A172 (cell line): ENCODE measurements around the gene PSMD6. TPM values are rescaled to one million over a fixed set of nuclear protein-coding genes. Genes with fewer than 3 reads are reported as not detected.

Experiments
- DNase-seq: peaks from one replicate; pipeline ENCODE4 v3.0.0-alpha.2; 2015; ENCODE audit warnings: low spot score
- total RNA-seq: library from RNA; depleted of rRNA; stranded (reverse); fragments of >200 nt; shearing (Covaris generic); gene quantifications from 2 replicates; pipeline ENCODE4 v1.2.3, GENCODE V29; 2014

The PSMD6 gene
- total RNA-seq, 1 experiment from 2014 or later, result 176 TPM

DNA sequence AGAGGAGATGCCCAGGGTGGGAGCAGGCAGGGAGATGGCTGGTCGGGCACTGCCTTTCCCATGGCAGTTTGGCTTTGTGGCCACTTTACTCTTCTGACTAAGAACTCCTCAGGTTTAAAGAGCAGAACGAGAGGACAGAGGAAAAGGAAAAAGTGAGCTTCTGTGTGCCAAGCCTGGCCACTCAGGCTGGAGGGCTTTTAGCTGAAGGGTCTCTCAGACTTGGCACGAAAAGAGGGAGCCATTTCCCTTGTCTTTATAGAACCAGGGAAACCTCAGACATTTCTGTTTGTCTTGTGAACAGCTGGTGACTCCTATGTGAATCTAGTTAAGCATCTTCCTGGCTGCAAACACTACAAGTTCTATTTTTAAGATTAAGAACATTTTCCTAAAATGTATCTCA lies 23.3 kb upstream of the PSMD6 start:
- DNase-seq, result no peak

DNA sequence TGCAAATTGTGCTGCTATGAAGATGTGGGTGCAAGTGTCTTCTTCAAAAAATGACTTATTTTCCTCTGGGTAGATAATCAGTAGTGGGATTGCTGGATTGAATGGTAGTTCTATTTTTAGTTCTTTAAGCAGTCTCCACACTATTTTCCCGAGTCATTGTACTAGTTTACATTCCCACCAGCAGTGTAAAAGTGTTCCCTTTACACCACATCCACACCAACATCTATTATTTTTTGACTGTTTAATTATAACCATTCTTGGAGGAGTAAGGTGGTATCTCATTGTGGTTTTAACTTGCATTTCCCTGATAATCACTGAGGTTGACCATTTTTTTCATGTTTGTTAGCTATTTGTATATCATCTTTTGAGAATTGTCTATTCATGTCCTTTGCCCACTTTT lies 19.7 kb upstream of the PSMD6 start:
- DNase-seq, result no peak

DNA sequence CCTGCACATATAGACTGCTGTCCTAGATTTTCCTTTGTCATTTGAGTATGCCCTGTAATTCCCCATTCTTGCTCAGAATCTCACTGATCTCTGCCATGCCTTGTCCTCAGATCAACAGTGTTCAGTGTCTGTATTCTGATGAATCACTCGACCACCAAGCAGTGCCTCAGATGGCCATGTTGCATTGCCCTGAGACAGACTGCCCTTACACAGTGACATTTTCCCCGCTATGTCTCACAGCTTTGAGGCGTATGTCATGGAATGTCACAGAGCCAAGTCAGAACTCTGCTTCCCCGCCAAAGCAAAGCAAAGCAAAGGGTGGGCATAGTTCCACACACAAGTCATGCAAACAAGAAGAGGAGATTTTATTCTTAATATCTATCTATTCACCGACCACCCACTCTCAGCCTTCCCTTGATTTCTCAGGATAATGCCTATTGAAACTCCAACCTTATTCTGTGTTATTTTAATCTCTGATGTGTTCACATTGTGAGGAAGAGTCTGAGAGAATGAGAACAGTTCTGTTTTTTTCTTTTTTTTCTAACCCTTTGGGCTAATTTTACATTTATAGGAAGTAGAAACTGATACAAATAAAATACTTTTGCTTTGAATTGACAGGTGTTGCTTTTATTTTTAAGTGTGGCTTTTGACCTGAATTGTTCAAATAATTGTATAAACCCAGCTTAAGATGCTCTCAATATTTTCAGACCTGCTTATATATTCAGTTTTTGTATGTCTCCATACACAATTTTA lies 16.9 kb upstream of the PSMD6 start:
- no peak for DNase-seq

DNA sequence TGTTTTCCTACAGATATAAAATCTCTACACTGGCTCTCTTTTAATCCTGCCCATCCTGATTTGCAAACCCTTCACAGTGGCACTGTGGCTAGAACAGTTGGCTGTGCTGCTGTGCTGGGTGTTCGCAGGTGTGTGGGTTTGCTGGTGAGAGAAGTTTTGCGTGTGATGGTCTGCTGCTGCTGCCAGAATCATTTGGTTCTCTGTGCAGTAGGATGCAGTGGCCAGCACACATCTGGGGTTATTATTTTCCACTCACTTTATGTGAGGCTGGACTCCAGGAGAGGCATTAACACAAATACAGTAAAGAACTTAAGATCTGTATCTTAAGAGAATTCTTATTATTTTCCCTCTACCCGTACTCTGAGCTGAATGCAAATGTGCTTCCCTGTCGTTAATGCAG lies 16.0 kb upstream of the PSMD6 start:
- DNase-seq, result no peak

GRCh38 chr3:64038253-64038767 lies 15.0 kb upstream of the PSMD6 start:
- DNase-seq, result no peak

DNA sequence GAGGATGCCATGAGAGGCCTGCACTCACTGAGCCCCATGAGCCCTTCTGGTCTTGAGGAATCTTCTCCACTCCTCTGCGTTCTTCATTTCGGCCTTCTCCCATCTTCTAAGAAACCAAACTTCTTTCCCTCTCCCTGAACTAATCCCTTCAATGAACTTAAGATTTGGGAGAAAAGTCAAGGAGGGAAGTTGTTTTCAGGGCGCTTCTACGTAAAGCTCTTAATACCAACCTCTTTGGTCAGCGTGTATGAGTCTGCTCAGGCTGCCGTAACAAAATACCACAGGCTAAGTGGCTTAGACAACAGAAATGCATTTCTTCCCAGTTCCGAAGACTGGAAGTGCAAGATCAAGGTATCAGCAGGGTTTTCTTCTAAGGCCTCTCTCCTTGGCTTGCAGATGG lies 13.8 kb upstream of the PSMD6 start:
- no peak for DNase-seq

- DNase-seq, result no peak
These were observed 9.8 kb upstream of the PSMD6 start for GRCh38 chr3:64033069-64033468.

GRCh38 chr3:64031540-64032508 lies 8.5 kb upstream of the PSMD6 start:
- DNase-seq, result no peak

DNA sequence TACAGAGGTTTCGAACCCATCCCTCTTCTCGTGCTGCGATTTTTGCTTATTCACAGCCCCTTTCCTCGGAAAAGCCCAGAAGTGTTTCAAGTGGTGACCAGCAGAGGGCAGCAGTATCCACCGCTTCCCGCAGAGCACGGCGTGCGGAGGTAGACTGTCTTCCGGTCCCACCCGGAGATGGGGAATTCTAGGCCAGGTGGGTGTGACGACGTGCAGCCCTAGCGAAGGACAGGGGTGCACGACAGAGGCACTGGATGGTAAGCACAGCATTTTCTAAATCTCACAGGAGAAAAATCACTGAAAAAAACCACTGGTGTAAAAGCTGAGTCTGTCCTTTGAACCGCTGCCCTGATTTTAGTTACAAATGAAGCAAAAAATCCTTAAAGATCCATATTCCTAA lies 7.4 kb upstream of the PSMD6 start:
- DNase-seq, result peak; percentile 67

GRCh38 chr3:64029287-64029686 lies 6.0 kb upstream of the PSMD6 start:
- no peak for DNase-seq

DNA sequence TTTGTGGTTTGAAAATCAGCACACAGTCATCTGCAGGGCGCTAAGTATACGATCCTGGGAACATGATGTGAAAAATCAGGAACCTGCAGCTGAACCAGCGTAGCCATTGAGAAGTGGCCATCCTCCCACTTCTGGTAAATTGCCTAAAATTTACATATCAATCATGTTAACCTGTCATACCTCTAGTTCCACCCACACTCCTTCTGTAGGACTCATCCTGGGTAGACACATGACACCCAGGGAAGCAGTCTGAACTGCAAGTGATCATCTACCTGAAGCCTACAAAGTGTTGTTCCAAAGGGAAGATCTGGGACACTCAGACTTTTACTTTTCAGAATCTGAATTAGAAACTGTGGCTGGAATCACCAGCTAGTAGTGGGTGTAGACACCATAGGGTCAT lies 5.5 kb upstream of the PSMD6 start:
- DNase-seq, result no peak

DNA sequence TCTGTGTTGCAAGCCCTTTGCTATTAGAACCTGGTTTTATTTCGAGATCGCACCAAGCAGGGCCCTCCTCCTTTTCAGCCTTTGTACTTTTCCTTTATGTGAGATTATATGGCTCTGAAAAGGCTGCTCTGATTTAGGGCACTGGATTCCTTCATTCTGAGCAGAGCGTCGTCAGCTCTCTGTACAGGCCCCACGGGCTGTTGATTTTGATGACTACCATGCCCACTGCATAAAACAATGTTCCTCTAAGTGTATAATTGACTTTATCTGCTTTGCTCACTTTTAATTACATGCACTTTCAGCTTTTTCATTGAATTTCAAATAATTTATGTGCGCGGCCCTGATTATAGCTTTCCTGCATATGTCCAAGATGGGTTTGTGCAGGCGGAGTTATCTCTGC lies 4.4 kb upstream of the PSMD6 start:
- no peak for DNase-seq

DNA sequence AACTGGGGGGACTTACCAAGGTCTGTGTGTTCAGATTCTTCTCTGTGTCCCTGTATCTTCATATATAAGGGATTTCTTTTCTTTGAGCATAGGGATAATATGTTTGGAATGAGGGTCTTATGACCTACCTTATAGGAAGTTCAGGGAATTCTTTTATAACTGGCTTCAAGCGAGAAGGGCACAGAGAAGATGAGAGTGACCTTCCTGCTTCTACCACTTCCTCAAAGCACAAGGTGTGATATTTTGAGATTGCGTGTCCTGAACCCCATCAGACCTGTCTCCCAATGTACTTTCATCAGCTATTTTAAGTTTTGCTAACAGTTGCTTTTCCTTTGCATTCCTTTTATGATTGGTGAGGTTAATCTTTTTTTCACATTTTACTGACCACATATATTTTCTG lies 3.1 kb upstream of the PSMD6 start:
- DNase-seq, result no peak

DNA sequence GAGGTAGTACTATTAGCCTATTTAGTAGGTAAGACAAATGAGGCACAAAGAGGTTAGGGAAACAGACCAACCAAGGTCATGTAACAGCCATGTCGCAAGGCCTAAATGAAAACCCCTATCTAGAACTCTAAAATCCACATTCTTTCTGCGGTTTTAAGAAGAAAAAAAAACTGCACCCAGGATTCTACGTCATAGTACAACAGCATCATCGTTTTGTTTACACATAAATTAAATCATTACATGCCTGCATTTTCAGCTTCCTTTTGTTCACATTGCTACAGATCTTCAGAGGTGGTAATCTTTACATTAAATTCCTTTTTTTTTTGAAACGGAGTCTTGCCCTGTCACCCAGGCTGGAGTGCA lies 548 bp upstream of the PSMD6 start:
- DNase-seq, result no peak

- DNase-seq, result no peak
These were observed 675 bp downstream of the PSMD6 start for GRCh38 chr3:64022451-64023186.

DNA sequence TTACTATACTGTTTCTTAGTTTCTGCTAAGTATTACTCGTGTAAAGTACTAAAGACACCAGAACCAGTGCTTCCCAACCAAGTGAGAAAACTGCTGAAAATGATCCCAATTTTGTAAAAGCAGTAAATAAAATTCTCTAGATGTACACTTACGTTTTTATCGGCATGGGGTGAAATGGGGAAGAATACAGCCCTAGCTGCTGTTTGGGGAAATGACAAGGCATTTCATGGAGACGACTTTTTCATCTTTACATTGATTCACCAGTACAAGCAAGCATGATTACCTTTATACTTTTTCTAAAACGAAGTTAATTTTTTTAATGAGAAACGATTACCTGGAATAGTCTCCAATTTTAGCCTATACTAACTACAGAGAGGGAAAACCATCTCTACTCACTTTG lies 1.4 kb downstream of the PSMD6 start:
- no peak for DNase-seq

- DNase-seq, result no peak
These were observed 3.4 kb downstream of the PSMD6 start for GRCh38 chr3:64019879-64020278.

GRCh38 chr3:64019271-64019670 lies 4.0 kb downstream of the PSMD6 start:
- DNase-seq, result no peak

- no peak for DNase-seq
These were observed 6.2 kb downstream of the PSMD6 start for GRCh38 chr3:64016941-64017620.

DNA sequence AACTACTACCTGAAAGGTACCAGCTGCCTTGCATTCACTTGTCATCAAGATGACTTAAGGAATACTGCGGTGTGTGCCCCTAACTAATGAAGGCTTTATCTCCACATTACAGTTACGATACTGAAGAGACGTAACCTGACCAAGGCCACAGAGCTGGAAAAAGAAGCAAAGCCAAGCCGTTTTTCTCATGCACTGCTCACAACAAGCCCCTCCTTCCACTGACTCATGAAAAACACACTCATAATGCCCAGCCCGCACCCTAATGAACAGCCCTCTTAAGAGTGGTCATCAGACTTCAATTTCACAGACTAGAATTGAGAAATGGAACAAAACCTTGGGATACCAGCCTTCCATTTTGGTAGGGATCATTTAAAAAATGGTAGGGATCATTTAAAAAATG lies 11.6 kb downstream of the PSMD6 start:
- peak; percentile 56 for DNase-seq

DNA sequence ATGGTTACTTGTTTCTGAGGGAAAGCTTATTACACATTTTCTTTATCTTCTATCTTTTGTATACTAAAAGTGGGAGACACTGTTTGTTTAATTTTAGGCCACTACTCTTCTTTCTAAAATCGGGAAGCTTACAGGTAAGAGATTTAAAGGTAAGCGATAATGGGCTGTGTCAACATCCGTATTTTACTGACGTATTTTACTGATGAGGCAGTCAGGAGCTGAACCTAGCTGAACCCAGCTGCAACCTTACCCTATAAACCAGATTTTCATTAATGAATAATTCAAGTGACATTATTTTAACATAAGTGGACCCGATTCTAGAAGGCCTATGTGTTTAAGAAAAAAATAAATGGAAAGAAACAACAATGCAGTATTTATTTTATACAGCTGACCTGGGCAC lies 13.1 kb downstream of the PSMD6 start:
- DNase-seq, result no peak

DNA sequence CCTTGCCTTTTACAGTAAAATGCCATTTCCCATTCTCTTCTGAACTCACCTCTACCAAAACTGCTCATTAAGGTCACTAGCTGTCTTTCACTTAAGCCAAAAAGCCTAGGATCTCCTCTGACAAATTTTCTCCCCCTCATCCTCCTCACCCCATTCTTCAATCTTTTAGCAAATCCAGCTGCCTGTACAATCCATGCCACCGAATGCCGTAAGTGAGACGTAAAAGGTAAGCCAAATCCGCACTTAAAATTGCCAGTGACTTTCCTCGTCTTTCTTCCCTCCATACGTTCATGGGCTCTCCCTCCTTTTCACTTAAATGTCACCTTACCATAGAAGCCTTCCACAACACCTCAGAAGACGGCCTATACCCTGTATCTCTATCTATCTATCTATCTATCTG lies 13.8 kb downstream of the PSMD6 start:
- DNase-seq, result no peak
